Nucleus accumbens (tissue), 56 donors: ENCODE results near the gene CENPI.
"Not testable (repeated sequence)": the region's sequence is repeated elsewhere in the genome, so short reads cannot be mapped to it uniquely, and the experiment has no call there.

Source experiments
- DNase-seq, 56 donors: peaks; one replicate each; lab custom pipeline; 2025; lab: John Stamatoyannopoulos, UW

The CENPI gene, protein sequence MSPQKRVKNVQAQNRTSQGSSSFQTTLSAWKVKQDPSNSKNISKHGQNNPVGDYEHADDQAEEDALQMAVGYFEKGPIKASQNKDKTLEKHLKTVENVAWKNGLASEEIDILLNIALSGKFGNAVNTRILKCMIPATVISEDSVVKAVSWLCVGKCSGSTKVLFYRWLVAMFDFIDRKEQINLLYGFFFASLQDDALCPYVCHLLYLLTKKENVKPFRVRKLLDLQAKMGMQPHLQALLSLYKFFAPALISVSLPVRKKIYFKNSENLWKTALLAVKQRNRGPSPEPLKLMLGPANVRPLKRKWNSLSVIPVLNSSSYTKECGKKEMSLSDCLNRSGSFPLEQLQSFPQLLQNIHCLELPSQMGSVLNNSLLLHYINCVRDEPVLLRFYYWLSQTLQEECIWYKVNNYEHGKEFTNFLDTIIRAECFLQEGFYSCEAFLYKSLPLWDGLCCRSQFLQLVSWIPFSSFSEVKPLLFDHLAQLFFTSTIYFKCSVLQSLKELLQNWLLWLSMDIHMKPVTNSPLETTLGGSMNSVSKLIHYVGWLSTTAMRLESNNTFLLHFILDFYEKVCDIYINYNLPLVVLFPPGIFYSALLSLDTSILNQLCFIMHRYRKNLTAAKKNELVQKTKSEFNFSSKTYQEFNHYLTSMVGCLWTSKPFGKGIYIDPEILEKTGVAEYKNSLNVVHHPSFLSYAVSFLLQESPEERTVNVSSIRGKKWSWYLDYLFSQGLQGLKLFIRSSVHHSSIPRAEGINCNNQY

DNA sequence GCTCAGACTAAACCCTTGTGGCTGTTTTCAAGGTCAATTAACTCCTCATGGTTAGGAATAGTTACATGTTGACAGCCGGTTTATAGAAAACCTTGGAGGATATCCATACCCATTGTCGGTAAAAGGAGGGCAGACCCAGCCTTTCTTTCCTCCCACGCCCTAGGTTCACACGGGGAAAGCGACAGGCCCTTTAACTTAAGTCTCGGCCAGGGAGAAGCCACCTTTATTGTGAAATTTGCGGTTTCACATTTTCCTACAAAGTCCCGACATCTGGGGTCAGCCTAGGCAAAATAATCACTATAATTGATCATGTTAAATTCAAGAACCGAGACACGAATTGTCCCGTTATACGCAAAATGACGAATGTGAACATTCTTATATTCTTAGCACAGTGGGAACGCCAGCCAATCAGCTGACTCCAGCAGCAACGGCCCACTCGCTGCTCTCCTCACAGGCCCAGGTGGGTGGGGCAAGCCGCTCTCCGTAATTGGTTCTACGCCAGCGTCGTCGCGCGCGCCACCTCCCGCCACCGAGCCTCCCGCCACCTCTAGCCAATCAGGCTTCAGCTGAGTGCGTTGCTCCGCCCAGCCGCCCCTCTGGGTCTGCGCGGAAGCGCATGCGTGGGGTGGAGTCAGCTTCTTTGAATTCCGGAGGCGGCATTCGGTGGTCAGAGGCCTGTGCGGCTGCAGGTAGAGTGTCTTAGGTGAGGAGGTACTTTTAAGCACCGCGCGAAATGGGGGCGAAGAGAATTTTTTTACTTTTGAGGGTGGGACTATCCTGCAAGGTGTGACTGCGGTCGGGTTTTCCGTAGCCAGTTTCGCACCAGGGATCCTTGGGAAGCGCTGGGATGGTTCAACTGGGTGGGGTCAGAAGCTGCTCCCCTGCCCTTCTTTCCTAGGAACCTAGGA lies at the start of gene CENPI:
TSS of gene CENPI (plus strand) at position 659 of the 908 bp plus-strand sequence. CDS start 2,867 bp downstream, outside the sequence.
- DNase-seq = peak; percentile 3 to 93 (median 82)

DNA sequence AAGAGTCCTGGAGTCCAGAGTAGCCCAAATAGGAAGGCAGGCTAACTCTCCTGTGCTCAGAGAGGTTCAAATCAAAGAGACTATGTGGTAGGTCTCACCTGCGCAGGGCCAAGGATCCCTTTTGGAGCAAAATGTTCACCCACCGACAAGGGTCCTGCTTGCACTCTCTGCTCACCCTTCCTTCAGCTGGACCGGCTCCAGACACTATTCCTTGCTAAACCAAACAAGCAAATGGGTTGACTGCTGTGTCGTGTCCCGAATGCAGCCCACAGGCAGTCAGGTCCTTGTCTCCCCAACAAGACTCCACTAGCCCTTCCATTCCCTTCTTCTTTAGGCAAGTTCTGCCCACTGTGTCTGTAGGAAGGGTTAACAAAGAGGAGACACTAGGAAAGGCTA lies 46.9 kb upstream of the CENPI start:
- DNase-seq = peak in 6 of 56 donors; percentile 0 to 19 (median 4)

DNA sequence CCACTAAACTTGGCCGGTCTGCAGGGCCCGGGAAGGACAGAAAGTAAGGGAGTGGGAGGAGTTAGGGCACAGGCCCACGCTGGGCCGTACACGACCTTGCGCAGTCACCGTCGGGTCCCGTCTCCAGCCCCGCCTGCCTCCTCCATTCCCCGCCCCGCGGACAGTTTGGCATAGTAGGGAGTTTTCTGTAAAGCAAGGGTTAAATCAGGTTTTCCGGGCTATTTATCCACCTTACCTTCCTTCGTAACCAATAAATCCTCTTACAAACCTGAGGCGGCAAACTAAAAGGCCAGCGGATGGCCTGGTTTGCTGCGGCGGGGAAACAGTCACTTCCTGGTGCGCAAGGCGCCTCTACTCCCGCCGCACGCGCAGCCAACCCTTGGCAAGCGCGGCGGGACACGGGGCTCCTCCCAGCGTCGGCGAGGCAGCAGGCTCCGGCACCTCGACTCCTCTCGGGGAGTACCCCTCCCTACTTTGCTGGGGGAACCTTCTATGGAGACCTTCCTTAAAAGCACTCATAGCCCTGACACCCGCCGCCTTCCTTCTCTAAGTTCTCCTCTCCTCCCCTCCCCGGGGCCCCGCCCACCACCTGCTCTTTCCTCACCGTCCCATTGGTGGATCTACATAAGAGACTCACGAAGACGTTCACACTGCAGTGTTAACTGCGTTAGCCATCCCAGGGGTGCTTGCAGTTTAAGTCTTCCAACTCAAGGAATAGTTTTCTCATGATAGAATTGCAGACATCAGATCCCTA lies 46.3 kb upstream of the CENPI start, which contains the start of gene TRMT2B:
TSS of gene TRMT2B (minus strand) at position 563 of the 754 bp plus-strand sequence. CDS start 9,822 bp downstream, outside the sequence.
- DNase-seq = peak; percentile 4 to 83 (median 52)

DNA sequence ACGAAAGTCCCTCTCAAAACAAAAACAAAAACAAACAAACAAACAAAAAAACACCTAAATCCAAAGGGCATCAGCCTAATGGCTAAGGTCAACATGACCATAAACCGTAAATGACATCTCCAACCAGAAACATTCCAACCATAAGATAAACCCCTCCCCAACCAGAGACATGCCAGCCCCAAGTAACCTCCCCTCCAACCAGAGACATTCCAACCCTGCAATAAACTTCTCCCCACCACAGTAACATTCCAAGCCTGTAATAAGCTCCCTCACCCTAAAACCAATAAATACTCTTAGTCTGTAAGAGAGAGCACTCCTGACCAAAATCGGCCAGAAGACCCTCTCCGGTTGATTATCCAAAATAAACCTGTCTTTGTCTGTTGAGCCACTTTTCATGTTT lies 41.5 kb upstream of the CENPI start:
- not testable (repeated sequence) for DNase-seq

DNA sequence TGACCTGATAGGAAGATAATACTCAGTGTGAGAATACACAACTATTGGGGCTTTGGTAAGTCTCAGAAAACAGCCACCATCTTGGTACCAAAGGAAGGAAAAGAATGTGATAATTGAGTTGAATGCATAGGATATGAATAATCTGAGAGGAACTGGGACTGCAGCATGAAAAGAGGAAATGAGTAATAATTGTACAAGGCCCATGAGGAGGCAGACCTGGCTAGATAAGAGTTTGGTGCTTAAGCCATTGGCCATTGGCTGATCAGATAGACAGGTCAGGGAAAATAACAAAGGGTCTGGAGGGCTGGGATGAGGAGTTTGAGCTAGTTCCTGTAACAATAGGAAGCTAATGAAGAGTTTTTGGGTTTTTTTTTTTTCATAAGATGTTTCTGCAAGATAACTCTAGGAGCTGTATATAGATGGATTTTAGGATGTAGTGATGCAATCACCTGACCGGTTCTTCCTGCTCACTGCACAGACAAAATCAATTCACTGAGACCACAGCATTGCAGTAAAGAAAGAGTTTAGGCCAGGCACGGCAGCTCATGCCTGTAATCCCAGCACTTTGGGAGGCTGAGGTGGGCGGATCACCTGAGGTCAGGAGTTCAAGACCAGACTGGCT lies 40.8 kb upstream of the CENPI start:
- DNase-seq = no peak

DNA sequence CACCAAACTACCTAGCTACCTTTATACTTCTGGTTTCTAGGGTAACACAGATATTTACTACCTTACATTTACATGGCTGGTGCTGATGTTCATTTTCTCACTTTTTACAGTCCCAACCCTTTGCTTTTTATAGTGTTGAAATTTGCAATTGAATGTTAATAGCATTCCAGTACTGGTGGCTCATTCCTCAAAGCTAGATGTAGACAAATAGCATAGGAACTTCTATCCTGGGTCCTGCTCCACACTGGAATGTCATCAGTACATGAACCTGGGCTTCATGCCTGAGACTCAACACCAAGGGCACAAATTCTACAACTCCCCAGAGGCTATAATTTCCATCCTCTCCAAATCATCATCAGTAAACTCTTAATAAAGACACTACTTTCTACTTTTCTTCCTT lies 35.8 kb upstream of the CENPI start:
- DNase-seq = no peak

DNA sequence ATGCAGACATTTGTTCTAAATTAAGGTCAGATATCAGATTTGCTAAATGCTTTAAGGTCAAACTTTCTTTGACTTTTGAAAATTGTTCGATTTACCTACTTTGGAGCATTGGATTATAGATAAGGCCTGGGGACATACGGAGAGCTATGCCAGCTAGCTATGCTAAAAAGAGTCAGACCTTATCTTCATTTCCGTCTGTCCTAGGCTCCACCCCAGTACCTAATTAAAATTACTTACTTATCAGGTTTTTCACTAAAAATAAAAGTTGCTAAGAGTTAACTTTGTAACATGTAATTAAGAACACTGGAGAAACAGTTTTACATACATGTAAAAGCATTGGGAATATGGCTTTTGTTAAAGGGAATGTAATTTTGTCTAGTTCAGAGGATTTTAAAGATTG lies 26.4 kb upstream of the CENPI start:
- no peak for DNase-seq

DNA sequence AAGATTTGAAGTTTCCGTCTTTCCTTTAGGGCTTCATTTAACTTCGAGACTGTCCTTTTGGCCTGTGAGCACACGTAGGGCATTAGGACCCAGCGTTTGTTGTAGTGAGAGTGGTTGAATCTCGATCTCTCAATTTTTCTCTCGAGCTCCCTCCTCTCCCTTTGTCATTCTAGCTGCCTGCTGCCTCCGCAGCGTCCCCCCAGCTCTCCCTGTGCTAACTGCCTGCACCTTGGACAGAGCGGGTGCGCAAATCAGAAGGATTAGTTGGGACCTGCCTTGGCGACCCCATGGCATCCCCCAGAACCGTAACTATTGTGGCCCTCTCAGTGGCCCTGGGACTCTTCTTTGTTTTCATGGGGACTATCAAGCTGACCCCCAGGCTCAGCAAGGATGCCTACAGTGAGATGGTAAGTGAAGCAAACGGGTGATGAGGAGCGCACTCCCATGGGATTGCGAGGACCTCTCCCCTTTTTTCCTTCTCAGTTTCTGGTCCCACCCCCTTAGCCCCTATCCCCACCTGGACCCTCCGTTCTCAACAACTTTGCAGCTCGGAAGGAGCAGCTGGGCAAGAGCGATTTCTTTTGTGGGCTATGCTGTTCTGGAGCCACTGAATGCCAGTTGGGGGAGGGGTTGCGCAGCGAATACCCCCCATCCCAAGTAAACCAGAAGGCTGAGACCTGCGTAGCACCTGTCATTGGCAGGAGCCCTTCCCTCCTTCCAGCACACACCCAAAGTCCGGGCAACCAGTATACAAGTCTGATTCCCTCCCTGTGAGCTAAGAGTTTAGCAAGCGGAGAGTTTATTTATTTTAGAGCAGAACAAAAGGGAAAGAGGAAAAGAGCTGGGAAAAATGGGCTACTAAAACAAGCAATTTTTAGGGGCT lies 19.0 kb upstream of the CENPI start, which contains the start of gene TMEM35A:
TSS of gene TMEM35A (plus strand) at position 164 of the 883 bp plus-strand sequence. CDS start at position 288, 124 bp downstream.
- peak in 27 of 56 donors; percentile 0 to 44 (median 9) for DNase-seq

DNA sequence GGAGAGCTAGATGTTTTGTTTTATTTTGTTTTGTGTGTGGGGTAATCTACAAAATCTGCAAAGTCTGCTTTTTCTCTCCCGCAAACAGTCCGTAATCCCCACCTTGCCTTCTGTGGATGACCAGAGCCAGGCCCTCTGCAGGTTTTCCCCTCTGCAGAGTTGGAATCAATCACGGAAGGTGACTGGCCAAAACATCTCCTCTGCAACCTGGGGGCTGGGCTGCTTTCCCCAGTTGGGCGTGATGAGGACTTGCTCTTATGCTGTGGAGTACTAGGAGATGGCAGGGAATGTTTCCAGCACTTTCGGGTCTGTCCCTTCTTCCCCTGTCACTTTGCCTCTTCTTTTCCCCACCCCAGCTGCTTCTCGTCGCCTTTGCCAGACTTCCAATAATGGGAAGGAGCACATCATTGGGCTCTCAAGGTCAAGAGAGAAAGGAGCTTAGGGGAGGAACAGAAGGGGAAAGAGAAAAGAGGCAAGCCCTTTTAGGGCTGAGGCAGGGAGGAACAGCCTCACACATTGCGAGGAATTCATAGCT lies 18.2 kb upstream of the CENPI start:
- peak in 11 of 56 donors; percentile 0 to 26 (median 1) for DNase-seq

DNA sequence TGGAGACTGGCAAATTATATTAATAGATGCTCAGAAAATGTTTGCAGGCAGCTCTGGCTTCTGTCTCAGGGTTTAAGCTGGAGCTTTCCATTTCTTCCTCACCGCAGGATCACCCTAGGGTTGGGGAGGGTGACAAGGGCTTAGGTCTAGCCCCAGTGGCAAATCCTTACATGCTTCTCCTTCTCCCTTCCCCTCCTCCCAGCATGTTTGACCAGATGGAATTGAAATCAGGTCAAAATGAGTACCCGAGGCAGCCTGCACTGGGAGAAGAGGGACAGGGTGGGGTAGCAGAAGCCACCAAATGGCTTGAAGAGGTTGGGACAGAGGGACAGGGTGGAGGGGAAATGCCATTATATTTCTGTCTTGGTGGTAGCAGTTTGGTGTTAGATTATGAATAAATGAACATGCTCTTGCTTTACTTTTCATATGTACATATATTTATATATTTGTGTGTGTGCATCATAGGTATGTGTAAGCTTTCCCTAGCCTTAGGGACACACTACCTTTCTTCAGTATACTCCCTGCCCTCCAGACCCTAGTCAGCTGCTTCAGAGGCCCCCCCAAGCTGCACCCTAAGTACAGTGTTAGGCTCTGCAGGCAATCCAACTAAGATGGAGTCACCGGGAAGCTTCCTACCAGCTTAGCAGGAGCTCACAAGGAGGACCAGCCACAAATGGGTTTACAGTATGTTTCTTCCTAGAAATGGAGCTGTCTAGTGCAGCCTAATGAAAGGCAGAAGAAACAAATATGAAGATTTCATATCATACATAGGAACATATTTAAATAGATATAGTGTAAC lies 17.5 kb upstream of the CENPI start:
- peak in 7 of 56 donors; percentile 0 to 15 (median 1) for DNase-seq

DNA sequence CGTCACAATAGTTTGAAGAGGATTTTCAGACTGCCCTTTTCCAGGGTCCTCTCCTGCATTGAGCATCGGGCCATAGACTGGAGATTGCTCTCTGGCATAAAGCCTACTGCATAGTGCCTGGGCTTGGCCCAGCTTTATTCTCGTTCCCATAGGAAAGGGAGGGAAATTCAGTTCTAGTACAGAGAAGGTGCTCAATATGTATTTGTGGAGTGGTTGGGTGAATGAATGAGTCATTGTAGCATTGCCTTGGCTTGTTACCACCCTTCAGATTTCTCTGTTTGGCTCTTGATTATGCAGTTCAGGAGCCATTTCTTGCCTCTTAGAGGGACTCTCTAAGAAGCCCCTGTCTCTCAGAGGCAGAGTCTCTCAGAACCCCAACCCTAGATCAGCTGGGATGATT lies 16.8 kb upstream of the CENPI start:
- peak in 1 of 56 donors; percentile 1 for DNase-seq

DNA sequence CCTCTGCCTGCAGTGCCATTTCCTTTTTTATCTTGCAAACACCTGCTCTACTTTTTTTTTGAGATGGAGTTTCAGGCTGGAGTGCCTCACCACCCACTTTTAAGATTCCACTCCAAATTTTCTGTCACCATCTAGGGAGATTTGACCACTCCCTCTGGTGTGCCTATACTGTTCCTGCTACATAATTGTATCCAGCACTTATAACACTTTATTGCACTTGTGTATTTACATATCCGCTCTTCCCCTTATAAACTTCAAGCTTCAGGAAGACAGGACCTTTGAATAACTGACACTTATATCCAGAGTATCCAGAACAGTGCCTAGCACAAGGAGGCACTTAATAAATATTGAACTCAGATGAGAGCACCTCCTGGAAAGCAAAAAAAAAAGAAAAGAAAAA lies 6.2 kb upstream of the CENPI start:
- no peak for DNase-seq

DNA sequence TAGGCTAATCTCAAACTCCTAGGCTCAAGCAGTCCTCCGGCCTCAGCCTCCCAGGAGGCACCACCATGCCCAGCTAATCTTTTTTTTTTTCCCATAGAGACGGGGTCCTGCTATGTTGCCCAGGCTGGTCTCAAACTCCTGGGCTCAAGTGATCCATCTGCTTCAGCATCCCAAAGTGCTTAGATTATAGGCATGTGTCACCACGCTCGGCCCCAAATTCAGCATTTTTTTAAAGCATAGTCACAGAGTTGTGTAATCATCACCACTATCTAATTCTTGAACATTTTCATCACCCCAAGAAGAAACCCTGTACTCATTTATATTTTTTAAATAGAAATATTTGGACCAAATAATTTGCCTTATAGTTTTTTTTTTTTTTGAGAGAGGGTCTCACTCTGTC lies 10.3 kb downstream of the CENPI start:
- DNase-seq = no peak

DNA sequence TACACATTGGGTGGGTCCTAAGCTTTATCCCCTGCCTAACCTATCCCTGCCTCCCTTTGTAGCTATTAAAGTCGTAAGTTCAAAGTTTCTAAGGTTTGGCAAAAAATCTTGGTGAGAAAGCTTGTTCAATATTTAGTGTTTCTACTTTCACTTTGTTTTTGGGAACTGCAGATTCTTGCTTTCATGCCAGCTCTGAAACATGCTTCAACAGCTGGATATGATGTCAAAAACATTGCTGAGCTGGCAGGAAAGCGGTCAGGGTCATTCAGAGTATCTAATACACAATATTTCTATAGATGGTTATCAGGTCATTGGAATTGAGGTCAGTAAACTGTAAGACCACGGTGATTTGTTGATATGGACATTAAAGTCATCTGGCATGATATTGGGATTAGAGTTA lies 19.7 kb downstream of the CENPI start:
- no peak for DNase-seq

DNA sequence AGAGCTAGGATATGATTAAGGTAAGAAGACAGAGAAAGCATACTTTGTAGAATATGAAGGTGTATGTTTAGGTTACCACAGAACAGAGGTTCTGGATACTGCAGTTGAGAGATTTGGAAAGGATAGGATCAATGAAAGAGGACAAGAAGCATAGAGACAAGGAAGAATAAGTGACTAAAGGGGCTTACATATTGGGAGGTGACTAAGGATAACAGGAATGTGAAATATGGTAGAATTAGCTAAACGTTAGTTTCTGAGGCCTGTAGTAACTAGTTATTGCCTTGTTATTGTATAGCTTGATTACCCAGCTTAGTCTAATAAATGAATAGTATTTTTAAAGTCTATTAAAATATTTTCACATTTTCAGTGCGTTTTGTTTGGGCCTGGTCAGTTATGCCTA lies 38.2 kb downstream of the CENPI start:
- no peak for DNase-seq
